Muscle of arm (tissue), 12 donors: ENCODE results near the gene ARHGAP26. TPM values are rescaled to one million over a fixed set of nuclear protein-coding genes. Genes with fewer than 3 reads are reported as not detected.

Experiments
- DNase-seq: peaks from one replicate; pipeline ENCODE4 v3.0.0-alpha.2; 2013
- polyA plus RNA-seq, 12 donors: library from polyadenylated mRNA; unstranded; fragments of 120-200 nt; gene quantifications; one replicate each; pipeline ENCODE4 v1.2.1, GENCODE V29; 2013; ENCODE audit not compliant: insufficient read length in 12 of 12

The ARHGAP26 gene
- polyA plus RNA-seq, 12 donors = 12.3 to 34.1 (median 15.8) TPM; not detected in 1

GRCh38 chr5:142783601-142784341, 13.6 kb downstream of the ARHGAP26 start:
- DNase-seq = peak; percentile 55

DNA sequence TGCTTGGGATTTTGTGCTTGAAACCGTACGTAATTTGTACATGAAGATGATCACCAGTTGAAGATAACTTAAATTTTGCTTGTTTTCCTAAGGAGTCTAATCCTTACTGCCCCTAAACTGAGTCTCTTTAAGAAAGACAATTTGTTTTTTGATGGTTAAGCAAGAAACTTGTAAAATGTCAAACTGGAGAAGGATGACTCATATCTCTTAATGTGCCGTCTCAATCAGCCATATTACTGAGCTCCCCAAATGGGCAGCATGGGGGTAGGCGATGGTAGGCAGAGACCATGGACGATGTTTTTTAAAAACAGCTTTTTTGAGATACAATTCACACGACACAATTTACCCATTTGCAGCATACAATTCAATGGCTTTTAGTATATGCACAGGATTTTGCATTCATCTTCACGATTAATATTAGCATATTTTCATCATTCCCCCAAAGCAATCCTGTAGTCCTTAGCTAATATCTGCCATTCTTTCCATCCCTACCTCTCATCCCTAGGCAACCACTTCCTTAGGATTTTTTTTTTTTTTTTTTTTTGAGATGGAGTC, 14.3 kb downstream of the ARHGAP26 start:
- DNase-seq = no peak

GRCh38 chr5:142785206-142785605, 15.0 kb downstream of the ARHGAP26 start:
- no peak for DNase-seq

DNA sequence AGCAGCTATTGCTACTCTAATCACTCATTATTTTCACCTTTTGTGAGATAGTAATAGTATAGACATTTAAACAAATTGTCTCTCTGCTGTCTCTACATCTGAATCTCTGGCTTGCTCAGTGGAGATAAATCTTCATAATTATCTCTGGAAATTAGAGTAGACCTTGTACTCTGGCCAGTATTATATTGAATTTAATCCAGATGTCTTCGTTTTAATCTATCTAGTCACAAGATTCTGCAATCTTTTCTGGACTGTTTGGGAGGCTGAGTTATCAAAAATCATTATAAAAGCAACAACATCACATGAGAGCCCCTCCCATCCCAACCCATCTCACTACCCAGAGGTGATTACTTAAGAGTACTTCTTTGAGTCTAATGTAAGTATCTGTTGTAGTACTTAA, 19.0 kb downstream of the ARHGAP26 start:
- DNase-seq = no peak

GRCh38 chr5:142792012-142792864, 22.1 kb downstream of the ARHGAP26 start:
- DNase-seq = no peak

DNA sequence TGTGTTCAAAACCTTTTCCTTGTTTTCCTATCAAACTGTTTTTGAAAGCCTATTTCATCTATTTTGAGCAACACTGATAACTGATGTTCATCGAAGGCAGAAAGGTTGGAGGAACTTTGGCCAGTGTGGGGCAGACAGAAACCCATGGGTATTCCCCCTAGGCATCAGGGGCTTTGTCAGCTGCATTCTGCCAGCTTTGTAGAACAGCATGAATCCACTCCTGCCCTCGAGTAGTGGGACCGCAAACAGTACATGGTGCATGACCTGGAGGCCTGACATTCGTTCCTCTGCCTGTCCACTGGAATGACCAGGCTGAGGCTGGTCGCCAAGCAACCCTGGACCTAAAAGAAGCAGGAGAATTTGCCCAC, 22.7 kb downstream of the ARHGAP26 start:
- DNase-seq = no peak

DNA sequence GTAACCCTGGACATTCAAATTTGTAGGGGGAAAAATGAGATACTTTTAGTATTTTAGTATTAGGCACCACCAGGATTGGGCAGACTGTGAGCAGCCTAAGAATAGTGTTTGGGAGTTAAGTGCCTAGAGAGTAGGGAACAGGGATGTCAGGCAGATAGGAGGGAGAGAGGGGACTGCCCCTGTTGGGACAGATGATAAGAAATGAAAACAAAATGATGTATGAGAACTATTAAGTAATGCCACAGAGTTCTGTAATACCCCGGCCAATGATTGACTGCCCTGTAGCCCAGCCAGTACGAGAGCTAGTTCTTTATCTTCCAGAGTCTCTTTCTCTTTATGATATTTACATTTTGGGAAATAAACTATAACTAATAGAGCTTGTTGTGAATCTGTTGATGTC, 24.4 kb downstream of the ARHGAP26 start:
- no peak for DNase-seq

GRCh38 chr5:142795251-142795650, 25.1 kb downstream of the ARHGAP26 start:
- no peak for DNase-seq

- DNase-seq = no peak
Measured at GRCh38 chr5:142796492-142797109, 26.4 kb downstream of the ARHGAP26 start.

DNA sequence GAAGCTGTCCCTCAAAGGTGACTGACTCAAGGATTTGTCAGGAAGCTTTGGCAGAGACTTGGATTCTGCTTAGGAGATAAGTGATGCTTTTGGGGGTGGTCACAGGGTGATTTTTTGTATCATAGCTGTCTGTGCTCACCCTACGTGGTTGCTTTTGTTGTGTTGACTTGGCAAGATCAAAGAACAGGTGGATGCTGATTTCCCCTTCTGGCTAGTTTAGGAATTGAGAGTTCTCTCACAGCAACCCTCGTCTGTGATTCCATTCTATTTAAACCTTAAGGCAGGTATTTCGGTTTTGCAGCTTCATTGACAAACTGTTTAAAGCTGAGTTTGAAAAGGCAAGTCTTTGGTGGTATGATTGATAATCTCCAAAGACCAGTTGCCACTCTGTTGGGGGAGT, 27.2 kb downstream of the ARHGAP26 start:
- no peak for DNase-seq

DNA sequence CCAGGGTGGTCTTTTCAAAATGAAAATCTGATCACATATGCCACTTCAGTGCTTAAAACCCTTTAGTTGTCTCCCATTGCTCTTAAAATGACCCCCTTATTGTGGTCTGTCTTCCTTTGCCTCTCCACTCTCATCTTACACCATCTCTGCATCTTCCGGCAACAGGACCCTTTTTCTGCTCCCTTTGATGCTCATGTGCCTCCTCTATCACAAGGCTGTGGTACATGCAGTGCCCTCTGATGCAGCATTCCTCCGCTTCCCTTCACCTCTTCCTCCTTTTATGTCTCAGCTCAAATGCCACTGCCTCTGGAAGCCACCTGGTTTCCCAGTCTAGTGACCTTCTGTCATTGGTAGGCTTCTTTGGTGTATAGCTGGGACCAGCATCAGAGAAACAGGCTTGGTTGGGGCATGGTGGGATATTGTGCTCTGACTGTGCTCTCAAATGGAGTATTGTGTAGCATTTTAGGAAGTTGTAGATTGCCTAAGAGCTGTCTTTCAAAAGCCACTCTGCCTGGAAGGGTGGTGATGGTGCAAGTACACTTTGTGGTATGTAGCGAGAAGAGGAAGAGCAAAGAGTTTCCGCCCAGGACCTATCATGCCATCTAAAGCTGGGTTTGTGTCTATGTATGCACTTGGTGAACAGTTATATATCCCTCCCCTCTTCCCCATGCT, 28.1 kb downstream of the ARHGAP26 start:
- no peak for DNase-seq

DNA sequence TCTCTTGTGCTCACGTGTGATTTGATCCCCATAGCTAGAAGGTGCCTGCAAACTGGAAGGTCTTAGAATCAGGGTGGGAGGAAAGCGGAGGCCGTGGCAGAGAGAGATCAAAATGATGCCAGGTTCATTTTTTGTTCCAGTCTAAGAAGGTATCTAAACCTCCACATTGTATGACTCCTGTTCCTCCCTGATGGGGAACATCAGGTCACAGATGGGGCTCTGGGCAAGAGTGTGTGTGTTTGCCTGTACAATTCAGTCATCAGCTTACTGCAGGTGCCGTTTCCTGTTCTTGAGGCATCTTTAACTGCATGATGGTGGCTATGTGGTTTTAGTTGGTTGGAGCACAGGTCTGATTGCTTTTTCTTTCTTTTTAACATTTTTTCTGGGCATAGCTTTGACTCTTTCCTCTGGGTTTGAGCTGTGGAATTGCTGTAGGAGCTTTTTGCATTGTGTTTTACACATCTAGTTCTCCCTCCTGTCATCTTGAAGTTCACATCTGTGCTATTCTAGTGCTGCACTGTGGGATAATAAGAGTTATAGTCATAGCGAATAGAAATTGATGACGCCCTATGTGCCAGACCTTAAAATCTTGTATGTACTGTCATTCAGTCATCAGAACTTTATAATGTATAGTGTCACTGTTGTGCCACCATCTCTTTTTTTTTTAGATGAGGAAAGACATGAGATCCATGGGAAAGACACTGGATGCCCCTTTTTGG, 30.8 kb downstream of the ARHGAP26 start:
- no peak for DNase-seq

- DNase-seq = no peak
Measured at GRCh38 chr5:142801495-142801871, 31.3 kb downstream of the ARHGAP26 start.

DNA sequence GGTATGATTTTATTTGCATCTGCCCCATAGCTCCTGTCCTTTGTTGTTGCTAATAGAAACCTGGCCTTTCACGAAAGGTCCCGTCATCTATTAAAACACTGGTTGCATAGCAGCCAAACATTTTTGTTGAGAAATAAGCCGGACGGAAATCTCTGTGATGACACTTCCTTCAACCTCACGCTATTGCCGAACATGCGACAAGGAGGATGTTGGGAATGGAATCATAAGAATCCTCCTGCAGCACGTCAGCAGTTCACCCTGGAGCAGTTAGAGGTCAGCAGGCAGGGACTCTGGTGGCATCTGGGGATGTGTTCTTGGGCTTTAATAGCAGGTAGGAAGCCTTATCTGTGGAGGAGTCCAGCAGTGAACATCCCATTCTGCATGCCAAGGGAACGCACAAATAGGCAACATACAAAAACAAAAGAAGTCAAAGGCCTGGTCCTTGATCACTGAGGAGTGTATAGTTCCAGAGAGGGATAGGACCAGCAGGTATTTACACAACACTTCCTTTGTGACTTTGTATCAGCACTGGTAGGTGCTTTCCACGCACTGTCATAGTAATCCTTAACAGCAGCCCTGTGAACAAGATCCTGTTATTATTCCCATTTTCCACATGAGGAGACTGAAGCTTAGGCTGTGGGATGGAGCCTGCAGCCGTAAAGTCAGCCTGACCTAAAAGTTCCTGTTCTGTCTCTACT, 33.4 kb downstream of the ARHGAP26 start:
- DNase-seq = peak; percentile 59

DNA sequence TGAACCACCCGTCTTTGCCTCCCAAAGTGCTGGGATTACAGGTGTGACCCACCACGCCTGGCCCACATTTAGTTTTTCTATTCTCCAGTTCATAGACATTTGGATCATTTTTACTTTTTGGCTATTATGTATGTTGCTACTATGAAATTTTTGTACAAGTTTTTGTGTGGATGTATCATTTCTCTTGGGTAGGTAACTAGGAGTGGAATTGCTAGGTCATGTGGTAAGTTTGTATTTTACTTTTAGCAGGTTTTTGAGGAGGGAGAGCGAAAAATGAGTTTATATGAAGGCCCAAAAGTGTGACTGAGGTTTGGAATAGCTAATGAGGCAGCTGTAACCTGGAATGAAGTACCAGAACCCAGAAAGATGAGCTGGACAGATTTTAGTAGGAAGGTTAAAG, 35.2 kb downstream of the ARHGAP26 start:
- DNase-seq = no peak

DNA sequence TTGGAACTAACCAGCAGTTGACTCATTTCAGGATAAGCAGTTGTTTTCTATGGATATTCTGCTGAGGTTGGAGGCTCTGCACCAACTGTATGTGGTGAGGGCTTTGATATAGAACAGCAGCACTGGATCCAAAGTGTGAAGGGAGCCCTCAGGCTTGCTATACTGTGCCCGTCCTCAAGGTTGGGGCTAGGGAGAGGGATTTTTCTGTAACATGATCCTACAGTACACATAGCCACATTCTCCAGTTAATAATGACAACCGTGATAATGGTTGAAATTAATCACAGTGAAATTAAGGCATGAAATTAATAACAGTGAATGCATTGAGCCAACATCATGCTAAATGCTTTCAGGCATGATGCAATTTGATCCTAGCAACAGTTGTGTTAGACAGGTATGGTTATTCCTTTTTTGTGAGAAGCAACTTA, 36.7 kb downstream of the ARHGAP26 start:
- no peak for DNase-seq

GRCh38 chr5:142807372-142807911, 37.3 kb downstream of the ARHGAP26 start:
- no peak for DNase-seq

- no peak for DNase-seq
Measured at GRCh38 chr5:142808878-142809598, 38.9 kb downstream of the ARHGAP26 start.

DNA sequence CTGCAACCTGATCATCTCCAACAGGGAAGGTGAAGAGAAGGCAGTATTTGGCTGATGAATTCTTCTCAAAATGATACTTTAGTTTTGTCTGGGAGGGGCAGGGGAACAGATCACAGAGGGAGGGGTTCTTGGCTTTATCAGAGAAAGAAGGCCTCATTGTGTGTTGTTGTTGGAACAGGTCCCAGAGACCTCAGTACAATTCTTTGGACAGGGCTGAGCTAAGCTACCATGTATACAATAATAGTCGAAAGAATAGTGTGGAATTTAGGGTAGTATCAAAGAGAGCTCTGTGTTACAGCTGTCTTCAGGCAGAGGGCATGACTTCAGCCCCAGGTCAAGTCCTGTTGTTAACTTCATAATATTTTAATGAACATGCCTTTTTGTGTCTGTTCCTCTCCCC, 39.9 kb downstream of the ARHGAP26 start:
- no peak for DNase-seq
